Measurements from ENCODE around the gene STARD3.

GRCh38 chr17:39688945-39689344, 52.0 kb downstream of the STARD3 start:
- no peak for TF ChIP-seq POLR2A (IDR thresholded peaks at IDR 0.05)
- no peak for TF ChIP-seq CTCF (IDR thresholded peaks at IDR 0.05)
- no peak for TF ChIP-seq POLR2AphosphoS5 (IDR thresholded peaks at IDR 0.05)
